8988T (cell line): ENCODE data around the gene DYNLT3.

ENCODE experiments used
- DNase-seq: peaks from one replicate; pipeline ENCODE4 v3.0.0; 2011

Gene DYNLT3

GRCh38 chrX:37840931-37841330 lies 6.4 kb downstream of the DYNLT3 start:
- no peak for DNase-seq

DNA sequence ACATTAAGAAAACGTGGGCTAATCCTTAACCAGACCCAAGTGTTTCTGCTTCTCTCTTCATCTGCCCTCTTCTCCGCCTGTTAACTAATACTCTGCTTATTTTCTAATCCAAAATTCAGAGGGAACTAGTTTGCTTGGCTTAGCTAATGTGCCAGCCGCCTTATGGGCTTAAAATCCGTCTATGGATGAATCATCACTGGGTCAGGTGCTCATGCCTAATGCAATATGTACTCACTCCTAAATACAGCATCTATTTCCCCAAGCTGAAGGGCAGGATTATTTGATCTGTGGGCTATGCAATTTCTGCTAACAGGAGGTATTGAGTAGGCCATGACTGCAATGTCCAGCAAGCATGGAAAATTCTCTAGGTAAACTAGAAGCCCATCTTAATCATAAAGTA lies 12.4 kb downstream of the DYNLT3 start:
- DNase-seq: no peak

- no peak for DNase-seq
These were observed 17.0 kb downstream of the DYNLT3 start for GRCh38 chrX:37830371-37830770.

DNA sequence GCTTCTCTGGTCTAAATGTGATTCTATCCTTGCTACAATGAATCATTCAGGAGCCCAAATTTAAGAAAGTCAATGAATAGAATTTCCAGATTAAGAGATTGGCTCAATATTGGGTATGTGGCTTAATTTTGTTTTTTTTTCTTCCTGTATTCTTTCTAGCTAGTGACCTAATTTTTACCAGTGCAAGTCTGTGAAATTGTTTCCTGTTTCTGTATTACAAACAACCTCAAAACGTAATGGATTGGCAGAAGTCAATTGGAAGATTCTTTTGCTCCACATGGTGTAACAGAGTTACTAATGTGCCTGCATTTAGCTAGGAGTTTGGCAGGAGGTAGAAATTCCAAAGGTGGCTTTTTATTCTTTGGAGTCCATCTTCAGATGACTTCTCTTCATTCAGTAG lies 17.6 kb downstream of the DYNLT3 start:
- no peak for DNase-seq

DNA sequence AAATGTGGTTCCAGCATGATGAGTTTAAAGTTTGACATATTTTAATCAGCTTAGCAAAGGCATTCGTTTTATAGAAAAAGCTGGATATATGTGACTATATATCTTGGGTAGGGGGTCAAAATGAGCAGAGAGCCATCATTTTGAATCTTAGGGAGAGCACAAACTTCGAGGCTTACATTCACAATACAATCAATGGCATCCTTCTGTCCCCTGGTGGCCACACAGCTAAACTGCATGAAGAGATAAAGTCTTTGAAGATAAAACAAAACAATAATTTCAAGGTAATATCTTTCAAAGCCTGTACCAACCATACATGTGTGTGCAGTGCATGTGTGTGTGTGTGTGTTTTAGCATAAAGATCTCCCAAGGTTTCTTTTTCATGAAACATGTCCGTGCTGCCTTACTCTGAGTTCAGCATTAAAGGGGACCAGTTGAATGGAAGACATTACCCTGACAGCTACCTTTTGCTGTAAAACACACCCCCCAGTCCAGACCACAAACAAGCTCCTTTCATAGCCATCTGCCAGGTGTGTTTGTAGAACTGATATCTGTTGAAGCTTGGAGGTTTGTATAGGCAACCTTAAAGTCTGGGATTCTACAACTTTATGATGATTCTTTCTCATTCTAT lies 22.0 kb downstream of the DYNLT3 start:
- DNase-seq: no peak

GRCh38 chrX:37824491-37825214 lies 22.7 kb downstream of the DYNLT3 start:
- no peak for DNase-seq

DNA sequence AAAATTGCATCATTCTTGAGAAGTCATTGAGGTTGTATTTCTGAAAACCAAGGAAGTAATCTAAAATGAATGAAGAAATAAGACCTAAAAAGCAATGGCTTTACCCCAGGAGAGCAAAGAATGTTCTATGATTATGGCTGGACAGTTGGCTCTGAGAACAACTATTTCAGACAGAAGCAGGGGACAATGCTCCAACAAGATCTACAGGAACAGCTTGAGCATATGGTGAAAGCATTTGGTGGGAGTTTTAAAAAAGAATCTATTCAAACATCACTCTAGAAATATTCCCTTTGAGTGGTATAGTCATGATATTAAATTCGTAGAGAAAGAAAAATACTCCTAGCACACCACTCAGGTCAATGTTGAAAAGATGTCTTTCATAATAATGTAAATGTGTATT lies 26.7 kb downstream of the DYNLT3 start:
- no peak for DNase-seq

- DNase-seq: no peak
These were observed 29.3 kb downstream of the DYNLT3 start for GRCh38 chrX:37818031-37818430.

DNA sequence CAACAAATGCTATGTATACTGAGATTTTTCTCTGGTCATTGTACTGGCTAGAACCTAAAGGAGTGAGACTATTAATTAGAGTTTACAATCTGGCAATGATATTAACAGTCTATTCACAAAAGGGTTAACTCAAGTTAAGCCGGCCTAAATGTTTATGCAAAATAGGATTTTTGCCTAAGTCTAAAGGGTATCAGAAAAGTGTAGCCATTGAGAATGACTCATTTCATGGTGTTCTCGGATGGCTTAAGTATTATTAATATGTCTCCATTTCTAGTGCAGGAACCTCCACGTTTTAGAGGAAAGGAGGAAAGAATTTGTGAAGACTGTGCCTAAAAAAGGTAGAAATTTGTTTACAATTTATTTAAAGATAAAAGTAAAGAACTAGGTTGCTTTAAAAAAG lies 29.8 kb downstream of the DYNLT3 start:
- DNase-seq: no peak

- DNase-seq: no peak
These were observed 30.2 kb downstream of the DYNLT3 start for GRCh38 chrX:37817176-37817575.

- no peak for DNase-seq
These were observed 30.6 kb downstream of the DYNLT3 start for GRCh38 chrX:37816766-37817165.

GRCh38 chrX:37815366-37815765 lies 32.0 kb downstream of the DYNLT3 start:
- no peak for DNase-seq

GRCh38 chrX:37813570-37813969 lies 33.8 kb downstream of the DYNLT3 start:
- no peak for DNase-seq

DNA sequence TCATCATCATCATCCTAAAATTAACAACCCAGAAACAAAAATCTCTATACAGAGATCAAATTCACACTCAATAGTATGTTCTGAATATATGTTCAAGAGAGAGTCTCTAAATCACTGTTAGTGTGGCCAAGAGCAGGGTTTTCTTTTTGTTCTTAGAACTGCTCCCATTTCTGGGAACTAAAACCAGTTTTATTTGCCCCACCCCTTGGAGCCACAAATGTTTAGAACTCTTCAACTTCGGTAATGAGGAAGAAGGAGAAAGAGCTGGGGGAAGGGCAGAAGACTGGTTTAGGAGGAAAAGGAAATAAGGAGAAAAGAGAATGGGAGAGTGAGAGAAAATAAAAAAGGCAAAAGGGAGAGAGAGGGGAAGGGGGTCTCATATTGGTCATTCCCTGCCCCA lies 35.3 kb downstream of the DYNLT3 start:
- no peak for DNase-seq

GRCh38 chrX:37809970-37810369 lies 37.4 kb downstream of the DYNLT3 start:
- no peak for DNase-seq

DNA sequence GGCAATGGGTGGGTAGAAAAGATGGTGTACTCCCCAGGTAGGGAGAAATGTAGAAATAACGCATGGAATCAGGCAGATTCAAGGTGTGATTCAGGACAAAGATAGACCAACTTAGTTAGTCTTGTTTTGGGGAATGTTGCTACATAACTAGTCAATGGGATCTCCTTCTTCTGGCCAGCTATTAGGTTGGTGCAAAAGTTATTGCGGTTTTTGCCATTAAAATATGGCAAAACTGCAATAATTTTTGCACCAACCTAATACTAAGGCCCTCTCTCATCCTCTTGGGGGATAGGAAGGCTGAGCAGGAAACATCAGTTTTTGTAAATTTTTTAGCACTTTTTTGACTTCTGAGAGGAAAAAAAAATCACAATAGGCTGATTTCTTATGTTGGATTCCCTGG lies 44.3 kb downstream of the DYNLT3 start:
- DNase-seq: no peak

DNA sequence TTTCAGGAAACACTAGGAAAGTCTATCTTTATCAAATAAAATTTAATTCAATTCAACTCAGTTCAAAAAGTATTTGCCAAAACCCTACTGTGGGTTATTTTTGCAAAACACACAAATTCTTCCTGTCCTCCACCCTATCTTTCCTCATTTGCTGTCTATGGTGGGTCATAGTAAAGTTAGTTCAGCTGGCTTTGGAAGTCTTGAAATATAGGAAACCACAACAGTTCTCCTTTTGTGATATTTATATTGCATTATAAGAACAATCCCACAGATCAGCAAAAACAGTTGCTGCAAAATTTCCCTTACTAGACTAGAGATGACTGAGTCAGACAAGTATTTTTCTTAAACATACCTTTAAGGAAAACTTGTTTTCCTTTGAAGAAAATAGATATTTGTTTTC lies 45.3 kb downstream of the DYNLT3 start:
- no peak for DNase-seq

GRCh38 chrX:37800717-37801116 lies 46.7 kb downstream of the DYNLT3 start:
- no peak for DNase-seq

DNA sequence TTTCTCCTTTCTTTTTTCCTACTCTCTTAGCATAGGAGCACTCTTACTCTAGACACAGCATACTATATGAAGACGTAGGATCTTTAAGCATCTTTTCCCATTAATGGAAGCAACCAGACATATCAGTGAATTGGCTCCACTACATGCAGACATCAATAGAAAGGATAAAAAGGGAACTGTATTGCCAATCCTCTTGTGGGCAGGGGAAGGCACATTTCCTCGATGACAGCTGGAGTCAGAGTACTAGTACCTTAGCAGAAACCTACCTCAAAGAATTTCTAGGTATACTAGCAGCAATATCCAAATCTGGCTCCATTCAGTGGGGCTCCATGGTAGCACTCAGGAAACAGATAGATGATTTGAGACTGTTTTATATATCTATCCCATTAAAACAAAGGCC lies 47.4 kb downstream of the DYNLT3 start:
- no peak for DNase-seq

GRCh38 chrX:37796805-37797204 lies 50.6 kb downstream of the DYNLT3 start:
- DNase-seq: no peak

GRCh38 chrX:37796310-37796709 lies 51.1 kb downstream of the DYNLT3 start:
- DNase-seq: no peak
